CD4-positive, alpha-beta T cell (primary cell): ENCODE results near the gene NCKAP5. TPM values are rescaled to one million over a fixed set of nuclear protein-coding genes. Genes with fewer than 3 reads are reported as not detected.

Experiments
- ATAC-seq: fragments of 200-7000 bp; cut with Tn5 transposase; one replicate; pipeline ENCODE4 v1.10.0; 2022; ENCODE audit warnings: mild to moderate bottlenecking; ENCODE audit not compliant: poor library complexity
- CTCF ChIA-PET: fragments of 350-600 bp; sonication (Branson Sonifier 250); formaldehyde crosslinking; loops from one replicate; lab custom pipeline; 2021; ENCODE audit warnings: antibody characterized with exemption, inconsistent platforms; lab: Charles Lee
- POLR2A ChIA-PET: fragments of 350-600 bp; sonication (Branson Sonifier 250); formaldehyde crosslinking; loops from one replicate; lab custom pipeline; 2021; ENCODE audit warnings: antibody characterized with exemption, inconsistent platforms; lab: Charles Lee
- DNase-seq, 14 experiments: peaks; one replicate each; pipeline ENCODE4 v3.0.0-alpha.2; 2013 to 2020; ENCODE audit warnings: mixed read lengths in 2 of 14
- H3K27ac ChIP-seq, 2 donors: one replicate each; pipeline versions ENCODE4 v1.5.1 to v1.7.0; 2013; ENCODE audit warnings: low read length in 2 of 2, low read depth in 1 of 2, mild to moderate bottlenecking in 1 of 2
- H3K27me3 ChIP-seq, 2 experiments: 1 replicate in 1 of 2; 2 replicates in 1 of 2; pipeline versions ENCODE4 v1.6.1 to v1.7.0; 2013; ENCODE audit warnings: low read length in 2 of 2, control low read depth in 1 of 2, mild to moderate bottlenecking in 1 of 2, moderate library complexity in 1 of 2; ENCODE audit not compliant: insufficient read depth in 2 of 2, control insufficient read depth in 1 of 2
- H3K36me3 ChIP-seq: one replicate; pipeline ENCODE4 v1.6.1; 2013; ENCODE audit warnings: low read length, control low read depth; ENCODE audit not compliant: insufficient read depth
- H3K4me1 ChIP-seq: one replicate; pipeline ENCODE4 v1.6.1; 2013; ENCODE audit warnings: low read length, control low read depth; ENCODE audit not compliant: insufficient read depth
- H3K4me3 ChIP-seq: one replicate; pipeline ENCODE4 v1.5.1; 2013; ENCODE audit warnings: mild to moderate bottlenecking, low read length, moderate library complexity
- H3K9me3 ChIP-seq, 2 experiments: 1 replicate in 1 of 2; 2 replicates in 1 of 2; pipeline versions ENCODE4 v1.6.1 to v1.7.0; 2013; ENCODE audit warnings: low read length in 2 of 2, mild to moderate bottlenecking in 2 of 2, control low read depth in 1 of 2, moderate library complexity in 1 of 2; ENCODE audit not compliant: control insufficient read depth in 1 of 2, insufficient read depth in 1 of 2
- H3K27ac Mint-ChIP-seq: one replicate; pipeline ENCODE4 v1.8.0; 2020; ENCODE audit warnings: mixed read lengths
- H3K27me3 Mint-ChIP-seq: one replicate; pipeline ENCODE4 v1.8.0; 2021; ENCODE audit warnings: mixed read lengths
- H3K36me3 Mint-ChIP-seq: one replicate; pipeline ENCODE4 v1.8.0; 2021; ENCODE audit warnings: low read depth, mixed read lengths
- H3K4me1 Mint-ChIP-seq: one replicate; pipeline ENCODE4 v1.8.0; 2021; ENCODE audit warnings: low read depth, mixed read lengths
- H3K4me3 Mint-ChIP-seq: one replicate; pipeline ENCODE4 v1.8.0; 2020; ENCODE audit warnings: mild to moderate bottlenecking, mixed read lengths
- H3K9me3 Mint-ChIP-seq: one replicate; pipeline ENCODE4 v1.8.0; 2020; ENCODE audit warnings: mixed read lengths
- intact Hi-C, 2 experiments: fragments of 100-400 bp; cut with DNase I in 1 of 2; cut with micrococcal nuclease in 1 of 2; formaldehyde crosslinking; loops; one replicate each; pipeline versions ENCODE4 v1.15.1 to v1.9.0; 2023 to 2025; cut with DNase I, micrococcal nuclease
- total RNA-seq, 174 experiments: library from RNA in 2 of 174; stranded (reverse) in 2 of 174; gene quantifications; one replicate each; pipeline ENCODE4 v1.2.3 and lab custom pipeline; 2021 to 2026
- TF ChIP-seq, protein P1 (sequence below): fragments of 200-600 bp; IDR thresholded peaks from one replicate; pipeline ENCODE4 v1.8.0; 2022; ENCODE audit warnings: antibody characterized with exemption, mild to moderate bottlenecking

Gene NCKAP5
- total RNA-seq, 2 experiments from 2014 or later = not detected

DNA sequence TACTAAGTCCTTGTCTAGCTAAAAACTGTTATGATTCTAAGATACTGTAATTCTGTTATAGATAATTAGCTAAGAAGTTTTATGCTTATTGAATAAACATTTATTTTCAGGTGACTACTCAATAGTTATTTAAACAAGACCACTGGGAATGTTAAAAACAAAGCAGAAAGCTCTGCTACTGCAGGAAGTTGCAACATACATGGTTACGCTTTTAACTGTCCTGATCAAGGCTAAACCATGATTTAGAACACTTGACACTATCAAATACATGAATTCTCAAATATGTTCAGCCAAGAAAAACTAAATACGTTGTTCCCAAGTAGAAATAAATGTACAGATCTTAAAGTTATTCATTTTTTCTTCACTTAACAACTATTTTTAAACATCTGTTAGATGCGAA, 263.9 kb downstream of the NCKAP5 start:
- Histone ChIP-seq H3K27me3 (no peaks in the 10 kb centered on the region), H3K4me3 (no peak overlapping the region), H3K4me1 (no peaks in the 10 kb centered on the region), H3K36me3 (no peaks in the 10 kb centered on the region), H3K27ac (no peak overlapping the region), H3K9me3 (peaks cover 0 to 3% of the 10 kb centered on the region in 2 experiments)
- DNase-seq (no peak), ATAC-seq (no peak)
- no peaks in the 10 kb centered on the region for H3K9me3 Mint-ChIP-seq
- CTCF ChIA-PET = no interaction called here
- POLR2A ChIA-PET = no interaction called here
- no peaks in the 10 kb centered on the region for H3K36me3 Mint-ChIP-seq
- H3K4me3 Mint-ChIP-seq = no peak overlapping the region
- H3K27me3 Mint-ChIP-seq = no peaks in the 10 kb centered on the region
- no peak overlapping the region for H3K27ac Mint-ChIP-seq
- intact Hi-C loops = no loop called here
- no peaks in the 10 kb centered on the region for H3K4me1 Mint-ChIP-seq
- TF ChIP-seq, protein P1, sequence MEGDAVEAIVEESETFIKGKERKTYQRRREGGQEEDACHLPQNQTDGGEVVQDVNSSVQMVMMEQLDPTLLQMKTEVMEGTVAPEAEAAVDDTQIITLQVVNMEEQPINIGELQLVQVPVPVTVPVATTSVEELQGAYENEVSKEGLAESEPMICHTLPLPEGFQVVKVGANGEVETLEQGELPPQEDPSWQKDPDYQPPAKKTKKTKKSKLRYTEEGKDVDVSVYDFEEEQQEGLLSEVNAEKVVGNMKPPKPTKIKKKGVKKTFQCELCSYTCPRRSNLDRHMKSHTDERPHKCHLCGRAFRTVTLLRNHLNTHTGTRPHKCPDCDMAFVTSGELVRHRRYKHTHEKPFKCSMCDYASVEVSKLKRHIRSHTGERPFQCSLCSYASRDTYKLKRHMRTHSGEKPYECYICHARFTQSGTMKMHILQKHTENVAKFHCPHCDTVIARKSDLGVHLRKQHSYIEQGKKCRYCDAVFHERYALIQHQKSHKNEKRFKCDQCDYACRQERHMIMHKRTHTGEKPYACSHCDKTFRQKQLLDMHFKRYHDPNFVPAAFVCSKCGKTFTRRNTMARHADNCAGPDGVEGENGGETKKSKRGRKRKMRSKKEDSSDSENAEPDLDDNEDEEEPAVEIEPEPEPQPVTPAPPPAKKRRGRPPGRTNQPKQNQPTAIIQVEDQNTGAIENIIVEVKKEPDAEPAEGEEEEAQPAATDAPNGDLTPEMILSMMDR = no peak

DNA sequence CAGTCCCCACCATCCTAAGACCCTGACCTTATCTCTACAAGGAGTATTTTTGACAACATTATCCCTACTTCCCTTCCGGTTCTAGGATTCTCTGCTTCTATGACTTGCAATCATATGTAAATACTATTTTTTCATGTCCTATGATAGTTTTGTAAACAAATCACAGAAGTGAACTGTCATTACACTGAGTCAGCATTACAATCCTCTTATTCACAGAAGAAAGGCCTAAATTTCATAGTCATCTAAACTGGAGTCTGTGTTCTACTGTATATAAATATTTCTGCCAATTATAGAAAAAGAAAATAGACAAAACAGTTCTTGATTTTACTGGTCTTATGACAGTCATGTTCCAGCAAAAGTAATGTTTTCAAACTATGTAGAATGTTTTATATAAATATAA, 265.1 kb downstream of the NCKAP5 start:
- DNase-seq (no peak), ATAC-seq (no peak)
- no peak overlapping the region for H3K27ac Mint-ChIP-seq
- H3K27ac ChIP-seq = no peak overlapping the region
- H3K36me3 ChIP-seq = no peaks in the 10 kb centered on the region
- H3K4me3 ChIP-seq = no peak overlapping the region
- H3K4me1 Mint-ChIP-seq = no peaks in the 10 kb centered on the region
- H3K27me3 ChIP-seq = no peaks in the 10 kb centered on the region
- no peaks in the 10 kb centered on the region for H3K27me3 Mint-ChIP-seq
- no peak overlapping the region for H3K4me3 Mint-ChIP-seq
- peaks cover 0 to 6% of the 10 kb centered on the region in 2 experiments for H3K9me3 ChIP-seq
- no peaks in the 10 kb centered on the region for H3K4me1 ChIP-seq
- CTCF ChIA-PET = no interaction called here
- POLR2A ChIA-PET = interaction anchor here (0.7 kb wide), 1 partner anchor 303 kb away, joined by 3 read pairs; no protein-coding TSS in a partner anchor
- no peaks in the 10 kb centered on the region for H3K9me3 Mint-ChIP-seq
- no peaks in the 10 kb centered on the region for H3K36me3 Mint-ChIP-seq
- TF ChIP-seq, protein P1 = no peak
- intact Hi-C loops = no loop called here

DNA sequence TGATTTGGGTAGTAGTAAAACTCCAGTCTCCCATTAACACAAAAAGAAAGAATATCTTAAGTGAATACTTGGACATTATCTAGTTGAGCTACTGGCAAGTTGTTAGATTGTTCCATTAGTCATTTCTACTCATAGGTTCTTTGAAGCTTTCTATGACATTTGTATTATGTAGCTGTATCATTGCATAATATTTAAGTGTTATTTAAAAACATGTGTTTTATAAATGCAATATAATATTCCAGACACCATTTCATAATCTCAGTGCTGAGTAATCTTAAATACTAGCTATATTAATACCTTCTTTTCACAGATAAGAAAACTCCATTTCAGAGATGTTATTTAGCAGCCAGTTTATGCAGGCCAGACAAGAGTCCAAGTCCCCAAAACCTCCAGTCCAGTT, 271.9 kb downstream of the NCKAP5 start:
- peaks cover 4% of the 10 kb centered on the region for H3K9me3 Mint-ChIP-seq
- H3K4me1 Mint-ChIP-seq = no peaks in the 10 kb centered on the region
- no peak overlapping the region for H3K27ac Mint-ChIP-seq
- Histone ChIP-seq H3K27ac (no peak overlapping the region), H3K4me1 (no peaks in the 10 kb centered on the region), H3K36me3 (no peaks in the 10 kb centered on the region), H3K4me3 (no peak overlapping the region), H3K27me3 (no peaks in the 10 kb centered on the region), H3K9me3 (peaks cover 0 to 9% of the 10 kb centered on the region in 2 experiments)
- TF ChIP-seq, protein P1 = no peak
- ChIA-PET POLR2A (no interaction called here), CTCF (no interaction called here)
- DNase-seq (no peak), ATAC-seq (no peak)
- intact Hi-C loops = no loop called here
- no peak overlapping the region for H3K4me3 Mint-ChIP-seq
- no peaks in the 10 kb centered on the region for H3K36me3 Mint-ChIP-seq
- no peaks in the 10 kb centered on the region for H3K27me3 Mint-ChIP-seq
